GM18870 (cell line): Measurements from ENCODE around the gene CCDC152.

Experiments used
- ATAC-seq: cut with Tn5 transposase; IDR thresholded peaks from one replicate; pipeline ENCODE4 v1.9.1; 2021; ENCODE audit warnings: moderate library complexity; ENCODE audit not compliant: unreplicated experiment

The CCDC152 gene

GRCh38 chr5:42779083-42779482 is 22.5 kb downstream of the CCDC152 start:
- ATAC-seq = peak; percentile 84

GRCh38 chr5:42781584-42781983 is 25.0 kb downstream of the CCDC152 start:
- ATAC-seq = no peak

- no peak for ATAC-seq
These were observed 27.5 kb downstream of the CCDC152 start for GRCh38 chr5:42784132-42784531.

GRCh38 chr5:42785756-42786155 is 29.1 kb downstream of the CCDC152 start:
- no peak for ATAC-seq

DNA sequence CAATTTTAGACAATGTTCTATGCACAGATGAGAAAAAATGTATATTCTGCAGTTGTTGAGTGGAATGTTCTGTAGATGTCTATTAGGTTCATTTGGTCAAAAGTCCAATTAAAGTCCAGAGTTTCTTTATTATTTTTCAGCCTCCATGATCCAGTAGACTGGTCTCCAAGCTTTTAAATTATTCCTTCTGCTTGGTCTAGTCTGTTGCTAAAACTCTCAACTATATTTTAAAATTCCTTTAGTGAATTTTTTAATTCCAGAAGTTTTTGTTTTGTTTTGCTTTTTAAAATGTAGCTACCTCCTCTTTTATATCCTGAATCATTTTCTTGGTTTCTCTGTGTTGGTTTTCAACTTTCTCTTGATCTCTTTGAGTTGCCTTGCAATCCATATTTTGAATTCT is 30.5 kb downstream of the CCDC152 start:
- ATAC-seq = no peak

DNA sequence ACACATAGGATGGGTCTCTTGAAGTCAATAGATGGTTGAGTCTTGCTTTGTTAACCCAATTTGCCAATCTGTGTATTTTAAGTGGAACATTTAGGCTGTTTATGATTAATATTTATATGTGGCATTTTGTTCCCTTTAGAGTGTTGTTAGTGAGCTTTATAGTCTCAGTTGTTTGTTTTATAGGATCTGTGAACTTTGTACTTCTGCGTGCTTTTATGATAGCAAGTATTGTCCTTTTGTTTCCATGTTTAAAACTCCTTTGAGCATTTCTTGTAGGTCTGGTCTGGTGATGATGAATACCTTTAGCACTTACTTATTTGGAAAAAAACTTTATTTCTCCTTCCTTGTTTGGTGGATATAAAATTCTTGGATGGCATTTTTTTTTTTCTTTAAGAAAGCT is 31.2 kb downstream of the CCDC152 start:
- ATAC-seq = no peak

GRCh38 chr5:42791151-42791550 is 34.5 kb downstream of the CCDC152 start:
- ATAC-seq = no peak

GRCh38 chr5:42798284-42799240 is 41.9 kb downstream of the CCDC152 start:
- ATAC-seq = no peak

DNA sequence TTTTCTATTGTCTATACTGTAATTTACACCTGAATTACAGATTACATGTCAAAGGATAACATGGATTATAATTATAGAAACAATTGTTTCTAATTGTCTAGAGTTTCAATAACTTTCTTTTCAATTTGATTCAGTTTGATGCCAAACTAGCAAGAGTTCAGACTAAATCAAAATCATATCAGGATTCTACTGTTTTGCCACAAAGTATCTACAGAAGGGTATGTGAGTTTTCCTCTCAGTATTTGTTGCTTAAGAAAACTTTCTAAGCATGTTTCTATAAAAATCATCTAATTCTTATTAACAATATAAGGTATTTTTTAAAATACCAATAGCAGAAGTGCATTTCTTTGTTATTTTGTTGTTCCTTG is 42.6 kb downstream of the CCDC152 start:
- no peak for ATAC-seq

- ATAC-seq = no peak
These were observed 43.1 kb downstream of the CCDC152 start for GRCh38 chr5:42799668-42800114.

DNA sequence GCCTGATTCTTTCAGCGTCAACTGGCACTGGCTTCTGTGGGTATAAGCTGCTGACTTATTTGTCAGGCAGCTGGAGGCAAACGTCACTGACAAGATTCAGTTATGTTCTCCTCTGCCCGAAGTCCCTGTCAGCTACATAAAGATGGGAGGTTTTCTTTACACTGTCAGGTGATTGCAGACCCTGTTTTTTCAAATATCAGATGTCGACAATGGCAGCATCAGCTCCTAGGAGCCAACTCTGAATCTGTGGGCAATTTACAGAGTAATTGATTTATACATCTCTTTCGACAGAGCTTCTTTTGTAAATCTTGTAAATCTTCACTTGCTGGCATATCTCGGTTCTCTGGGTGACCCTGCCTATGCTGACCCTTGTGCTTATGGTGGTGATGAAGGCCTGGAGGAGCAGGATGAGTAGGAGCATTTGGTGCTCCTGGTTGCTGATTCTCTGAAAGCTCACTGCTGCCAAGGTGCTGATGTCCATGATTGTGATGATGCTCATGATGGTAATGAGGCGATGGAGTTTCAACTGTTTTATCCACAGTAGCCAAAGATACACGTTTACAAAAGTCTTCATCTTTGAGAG is 44.2 kb downstream of the CCDC152 start:
- ATAC-seq = no peak

DNA sequence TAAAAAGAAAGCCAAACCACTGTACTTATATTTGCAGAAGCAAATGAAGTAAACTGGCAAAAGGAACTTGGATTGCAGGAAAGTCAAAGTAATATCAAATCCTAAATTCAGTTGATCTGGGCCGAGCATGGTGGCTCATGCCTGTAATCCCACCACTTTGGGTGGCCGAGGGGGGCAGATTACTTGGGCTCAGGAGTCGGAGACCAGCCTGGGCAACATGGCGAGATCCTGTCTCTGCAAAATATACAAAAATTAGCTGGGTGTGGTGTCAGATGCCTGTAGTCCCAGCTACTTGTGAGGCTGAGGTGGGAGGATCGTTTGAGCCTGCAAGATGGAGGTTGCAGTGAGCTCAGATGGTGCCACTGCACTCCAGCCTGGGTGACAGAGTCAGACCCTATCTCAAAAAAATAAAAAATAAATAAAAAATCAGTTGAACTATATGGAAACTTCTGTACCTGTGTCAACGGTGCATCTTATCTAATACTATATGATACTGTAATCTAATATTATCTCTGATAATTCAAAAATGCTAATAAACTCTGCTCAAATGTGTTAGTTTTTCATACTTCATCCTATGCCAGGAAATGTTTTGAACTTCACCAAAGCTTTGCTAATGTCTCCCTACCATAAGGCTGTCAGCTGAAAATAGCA is 45.0 kb downstream of the CCDC152 start:
- ATAC-seq = no peak

- no peak for ATAC-seq
These were observed 48.2 kb downstream of the CCDC152 start for GRCh38 chr5:42804717-42805339.

- ATAC-seq = no peak
These were observed 49.5 kb downstream of the CCDC152 start for GRCh38 chr5:42806004-42806700.

GRCh38 chr5:42806701-42807262 is 50.2 kb downstream of the CCDC152 start:
- no peak for ATAC-seq

- no peak for ATAC-seq
These were observed 51.3 kb downstream of the CCDC152 start for GRCh38 chr5:42807722-42808447.

- ATAC-seq = no peak
These were observed 52.4 kb downstream of the CCDC152 start for GRCh38 chr5:42808888-42809611.

DNA sequence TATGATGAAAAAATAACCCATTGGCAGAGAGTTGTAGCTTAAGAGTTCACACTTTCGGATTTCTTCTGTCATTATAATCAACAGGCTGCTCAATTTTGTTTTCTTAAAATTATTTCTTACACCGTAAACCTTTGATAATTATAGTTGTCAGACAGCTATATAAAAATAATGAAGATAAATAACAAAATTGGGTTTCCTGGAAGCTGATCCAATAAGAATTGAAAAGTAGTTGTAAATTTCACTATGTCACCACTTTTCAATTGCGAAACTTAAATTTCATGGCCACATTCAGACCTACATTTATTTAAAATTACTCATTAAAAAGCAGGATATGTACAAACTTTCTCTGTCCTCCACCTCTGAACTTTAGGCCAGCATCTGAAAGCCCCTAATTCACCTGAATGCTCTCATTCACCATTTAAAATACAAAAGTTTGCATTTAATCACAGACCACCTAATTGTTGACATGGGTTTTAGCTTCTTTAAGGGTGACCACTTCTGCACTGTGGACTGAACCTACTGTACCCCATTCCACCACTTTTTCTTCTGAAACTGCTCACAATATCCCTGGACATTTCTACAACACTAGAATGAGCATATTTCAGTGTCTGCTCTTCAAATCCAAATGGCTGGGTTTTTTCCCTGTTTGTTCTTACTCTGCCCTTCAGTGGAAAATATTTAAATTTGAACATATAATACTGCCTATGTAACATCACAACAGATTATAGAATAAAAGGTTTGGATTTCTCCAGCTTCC is 54.4 kb downstream of the CCDC152 start:
- no peak for ATAC-seq
